A673 (cell line): Measurements from ENCODE around the gene UVRAG. TPM values are rescaled to one million over a fixed set of nuclear protein-coding genes. Genes with fewer than 3 reads are reported as not detected.

Experiments used
- BruUV-seq: library from RNA; stranded (reverse); fragments of 400-500 nt; replicated peaks from 2 replicates; lab custom pipeline; 2021; lab: Mats Ljungman, UMichigan
- CTCF ChIA-PET: fragments of 300-600 bp; sonication (Branson Sonifier 250); formaldehyde crosslinking; loops from one replicate; lab custom pipeline; 2022; ENCODE audit warnings: antibody characterized with exemption; lab: Charles Lee
- POLR2A ChIA-PET: fragments of 300-600 bp; sonication (Branson Sonifier 250); formaldehyde crosslinking; loops from one replicate; lab custom pipeline; 2022; ENCODE audit warnings: antibody characterized with exemption; ENCODE audit not compliant: low non-redundant PET; lab: Charles Lee
- DNase-seq: peaks from one replicate; pipeline ENCODE4 v3.0.0-alpha.2; 2015; ENCODE audit warnings: low spot score
- H3K27ac ChIP-seq: fragments of 200-600 bp; sonication (generic); 2 replicates; pipeline ENCODE4 v1.5.1; 2016; ENCODE audit warnings: mixed run types, low read depth, mild to moderate bottlenecking, mixed read lengths, antibody characterized with exemption, low read length; ENCODE audit not compliant: poor library complexity, severe bottlenecking
- H3K27me3 ChIP-seq: fragments of 200-600 bp; sonication (generic); replicated peaks from 2 replicates; pipeline ENCODE4 v1.6.1; 2017; ENCODE audit warnings: mixed run types, low read depth, mild to moderate bottlenecking, mixed read lengths, antibody characterized with exemption, low read length; ENCODE audit not compliant: insufficient read depth, poor library complexity
- H3K36me3 ChIP-seq: fragments of 200-600 bp; sonication (generic); 2 replicates; pipeline ENCODE4 v1.6.1; 2016; ENCODE audit warnings: mixed run types, mild to moderate bottlenecking, mixed read lengths, antibody characterized with exemption, low read length; ENCODE audit not compliant: insufficient read depth, poor library complexity, severe bottlenecking
- H3K4me1 ChIP-seq: fragments of 200-600 bp; sonication (generic); 2 replicates; pipeline ENCODE4 v1.6.1; 2017; ENCODE audit warnings: mixed run types, mild to moderate bottlenecking, mixed read lengths, antibody characterized with exemption, low read length; ENCODE audit not compliant: insufficient read depth, poor library complexity, severe bottlenecking
- H3K4me3 ChIP-seq: fragments of 200-600 bp; sonication (generic); 2 replicates; pipeline ENCODE4 v1.5.1; 2016; ENCODE audit warnings: low read depth, mixed run types, mild to moderate bottlenecking, mixed read lengths, low read length; ENCODE audit not compliant: poor library complexity, severe bottlenecking
- H3K9me3 ChIP-seq: fragments of 200-600 bp; sonication (generic); 2 replicates; pipeline ENCODE4 v1.6.1; 2016; ENCODE audit warnings: mixed run types, low read depth, mild to moderate bottlenecking, mixed read lengths, antibody characterized with exemption, low read length; ENCODE audit not compliant: poor library complexity, severe bottlenecking
- EZH2 ChIP-seq: fragments of 200-600 bp; sonication (generic); IDR thresholded peaks from 2 replicates; pipeline ENCODE4 v1.6.1; 2017; ENCODE audit warnings: borderline replicate concordance, low read depth, mild to moderate bottlenecking, mixed read lengths, antibody characterized with exemption, low read length; ENCODE audit not compliant: poor library complexity, severe bottlenecking
- intact Hi-C: fragments of 100-400 bp; cut with micrococcal nuclease; formaldehyde crosslinking; loops from one replicate; pipeline ENCODE4 v1.10.0; 2022; ENCODE audit not compliant: unreplicated experiment
- total RNA-seq: library from RNA; stranded (reverse); gene quantifications from 2 replicates; pipeline ENCODE4 v1.2.3, GENCODE V29; 2021
- TF ChIP-seq, protein P1 (sequence below): fragments of 300-800, 200-600 bp; sonication (generic); conservative IDR thresholded peaks from 2 replicates; pipeline ENCODE4 v1.5.1; 2017; ENCODE audit warnings: low read depth, mild to moderate bottlenecking, antibody characterized with exemption, low read length, moderate library complexity, mixed read lengths

Gene UVRAG
- total RNA-seq, 1 experiment from 2014 or later, result 21.1 TPM

DNA sequence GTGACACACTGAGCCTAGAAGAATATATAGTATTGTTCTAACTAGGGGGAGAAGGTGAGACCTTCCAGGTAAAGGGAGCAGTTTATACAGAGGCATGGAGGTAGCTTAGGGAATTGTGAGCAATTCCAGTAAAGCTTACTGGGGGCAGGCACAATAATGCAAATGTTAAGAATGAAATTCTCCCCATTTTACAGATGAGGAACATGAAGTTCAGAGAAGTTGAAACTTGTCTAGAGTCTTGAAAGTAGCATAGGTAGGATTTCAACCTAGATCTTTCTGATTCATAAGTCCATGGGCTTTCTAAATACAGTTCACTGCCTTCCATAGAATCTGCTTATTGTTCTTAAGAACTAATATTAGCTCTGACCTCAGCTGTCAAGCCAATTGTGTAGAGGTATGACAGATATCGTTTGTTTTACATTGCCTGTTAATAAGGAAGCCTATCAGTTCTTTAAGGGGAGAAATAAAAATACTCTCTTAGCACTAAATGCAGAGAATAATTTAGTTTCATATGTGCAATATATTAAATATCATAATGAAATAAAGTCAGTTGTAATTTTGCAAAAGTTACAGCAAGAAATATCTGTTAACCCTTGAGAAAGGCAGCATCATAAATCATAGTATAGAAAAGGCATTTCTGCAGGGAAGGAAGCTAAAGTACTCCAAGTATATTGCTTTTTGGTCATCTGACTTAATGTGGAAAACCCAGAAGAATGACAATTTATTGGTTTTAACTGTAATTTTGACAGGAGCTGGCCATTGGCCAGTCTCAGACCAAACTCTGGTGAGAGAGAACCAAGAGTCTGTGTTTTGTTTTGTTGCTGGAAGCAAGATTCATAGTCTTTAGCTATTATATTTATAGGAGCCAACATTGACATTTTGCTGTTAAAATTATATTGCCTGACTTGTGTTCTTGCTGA, 181.8 kb downstream of the UVRAG start:
- TF ChIP-seq, protein P1, sequence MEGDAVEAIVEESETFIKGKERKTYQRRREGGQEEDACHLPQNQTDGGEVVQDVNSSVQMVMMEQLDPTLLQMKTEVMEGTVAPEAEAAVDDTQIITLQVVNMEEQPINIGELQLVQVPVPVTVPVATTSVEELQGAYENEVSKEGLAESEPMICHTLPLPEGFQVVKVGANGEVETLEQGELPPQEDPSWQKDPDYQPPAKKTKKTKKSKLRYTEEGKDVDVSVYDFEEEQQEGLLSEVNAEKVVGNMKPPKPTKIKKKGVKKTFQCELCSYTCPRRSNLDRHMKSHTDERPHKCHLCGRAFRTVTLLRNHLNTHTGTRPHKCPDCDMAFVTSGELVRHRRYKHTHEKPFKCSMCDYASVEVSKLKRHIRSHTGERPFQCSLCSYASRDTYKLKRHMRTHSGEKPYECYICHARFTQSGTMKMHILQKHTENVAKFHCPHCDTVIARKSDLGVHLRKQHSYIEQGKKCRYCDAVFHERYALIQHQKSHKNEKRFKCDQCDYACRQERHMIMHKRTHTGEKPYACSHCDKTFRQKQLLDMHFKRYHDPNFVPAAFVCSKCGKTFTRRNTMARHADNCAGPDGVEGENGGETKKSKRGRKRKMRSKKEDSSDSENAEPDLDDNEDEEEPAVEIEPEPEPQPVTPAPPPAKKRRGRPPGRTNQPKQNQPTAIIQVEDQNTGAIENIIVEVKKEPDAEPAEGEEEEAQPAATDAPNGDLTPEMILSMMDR, result no peak
- TF ChIP-seq EZH2, result no peak
- no peaks in the 10 kb centered on the region for H3K27me3 ChIP-seq
- ChIA-PET CTCF (no interaction called here), POLR2A (no interaction called here)
- no peaks in the 10 kb centered on the region for H3K4me1 ChIP-seq
- no TSS peak for BruUV-seq
- H3K4me3 ChIP-seq, result no peak overlapping the region
- no peaks in the 10 kb centered on the region for H3K36me3 ChIP-seq
- H3K27ac ChIP-seq, result no peak overlapping the region
- DNase-seq, result no peak
- intact Hi-C loops, result no loop called here
- peaks cover 10% of the 10 kb centered on the region for H3K9me3 ChIP-seq

DNA sequence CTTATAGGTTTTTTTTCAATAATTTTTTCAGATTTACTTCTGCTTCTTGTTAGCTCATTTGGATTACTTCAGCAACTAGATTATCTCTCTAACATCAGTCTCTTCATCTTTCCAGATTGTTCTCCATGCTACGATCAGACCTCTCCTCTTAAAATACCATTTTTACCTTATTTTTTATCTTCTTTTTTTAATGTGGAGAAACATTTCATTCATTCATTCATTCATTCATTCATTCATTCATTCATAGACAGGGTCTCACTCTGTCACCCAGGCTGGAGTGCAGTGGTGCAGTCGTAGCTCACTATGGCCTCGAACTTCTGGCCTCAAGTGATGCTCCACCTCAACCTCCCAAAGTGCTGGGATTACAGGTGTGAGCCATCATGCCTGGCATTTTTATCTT, 189.4 kb downstream of the UVRAG start:
- no TSS peak for BruUV-seq
- POLR2A ChIA-PET, result no interaction called here
- CTCF ChIA-PET, result no interaction called here
- H3K27me3 ChIP-seq, result no peaks in the 10 kb centered on the region
- intact Hi-C loops, result no loop called here
- TF ChIP-seq EZH2, result no peak
- TF ChIP-seq, protein P1, result no peak
- peaks cover 11% of the 10 kb centered on the region for H3K9me3 ChIP-seq
- H3K27ac ChIP-seq, result no peak overlapping the region
- H3K4me1 ChIP-seq, result no peaks in the 10 kb centered on the region
- no peaks in the 10 kb centered on the region for H3K36me3 ChIP-seq
- DNase-seq, result no peak
- H3K4me3 ChIP-seq, result no peak overlapping the region

DNA sequence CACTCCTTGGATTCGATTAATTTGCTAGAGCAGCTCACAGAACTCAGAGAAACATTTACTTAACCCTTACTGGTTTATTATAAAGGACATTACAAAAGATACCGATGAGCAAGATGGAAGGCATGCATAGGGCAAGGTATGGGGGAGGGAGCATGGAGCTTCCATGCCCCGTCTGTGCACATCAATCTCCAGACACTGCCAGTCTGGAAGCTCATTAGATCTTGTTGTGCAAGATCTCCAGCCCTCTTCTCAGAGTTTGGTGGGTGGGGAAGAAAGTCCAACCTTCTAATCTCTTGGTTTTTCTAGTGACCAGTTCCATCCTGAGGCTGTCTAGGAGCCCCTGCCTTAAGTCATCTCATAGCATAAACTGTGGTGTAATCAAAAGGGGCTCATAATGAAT, 190.7 kb downstream of the UVRAG start:
- intact Hi-C loops, result no loop called here
- Histone ChIP-seq H3K9me3 (peaks cover 11% of the 10 kb centered on the region), H3K27me3 (no peaks in the 10 kb centered on the region), H3K4me1 (no peaks in the 10 kb centered on the region), H3K36me3 (no peaks in the 10 kb centered on the region), H3K27ac (no peak overlapping the region), H3K4me3 (no peak overlapping the region)
- POLR2A ChIA-PET, result no interaction called here
- CTCF ChIA-PET, result no interaction called here
- no TSS peak for BruUV-seq
- no peak for DNase-seq
- TF ChIP-seq EZH2, result no peak
- TF ChIP-seq, protein P1, result no peak
